NCI-H2196 treated with DMSO at 0.1 percent for 48 hours (cell line): ENCODE results near the gene PLEKHS1.
"Not testable (repeated sequence)": the region's sequence is repeated elsewhere in the genome, so short reads cannot be mapped to it uniquely, and the experiment has no call there.

Experiments
- DNase-seq: peaks from one replicate; lab custom pipeline; 2025; ENCODE audit not compliant: unreplicated experiment; lab: John Stamatoyannopoulos, UW

The PLEKHS1 gene

GRCh38 chr10:113788604-113789083, 37.2 kb downstream of the PLEKHS1 start:
- no peak for DNase-seq

- no peak for DNase-seq
Observed at GRCh38 chr10:113791691-113792090, 40.2 kb downstream of the PLEKHS1 start.

- DNase-seq = no peak
Observed at GRCh38 chr10:113801569-113801968, 50.1 kb downstream of the PLEKHS1 start.

- no peak for DNase-seq
Observed at GRCh38 chr10:113802997-113803396, 51.5 kb downstream of the PLEKHS1 start.

GRCh38 chr10:113806503-113806902, 55.0 kb downstream of the PLEKHS1 start:
- no peak for DNase-seq

GRCh38 chr10:113808168-113808567, 56.7 kb downstream of the PLEKHS1 start:
- no peak for DNase-seq

- DNase-seq = not testable (repeated sequence)
Observed at GRCh38 chr10:113814700-113815099, 63.2 kb downstream of the PLEKHS1 start.

GRCh38 chr10:113819989-113820388, 68.5 kb downstream of the PLEKHS1 start:
- no peak for DNase-seq

GRCh38 chr10:113820507-113820906, 69.0 kb downstream of the PLEKHS1 start:
- DNase-seq = no peak

GRCh38 chr10:113821306-113821705, 69.8 kb downstream of the PLEKHS1 start:
- not testable (repeated sequence) for DNase-seq

GRCh38 chr10:113822174-113822573, 70.7 kb downstream of the PLEKHS1 start:
- no peak for DNase-seq

- no peak for DNase-seq
Observed at GRCh38 chr10:113823389-113823788, 71.9 kb downstream of the PLEKHS1 start.

GRCh38 chr10:113825791-113826190, 74.3 kb downstream of the PLEKHS1 start:
- DNase-seq = no peak

- DNase-seq = not testable (repeated sequence)
Observed at GRCh38 chr10:113828567-113828966, 77.1 kb downstream of the PLEKHS1 start.
